WTC11 (cell line): ENCODE measurements around the gene NDUFS5. TPM values are rescaled to one million over a fixed set of nuclear protein-coding genes. Genes with fewer than 3 reads are reported as not detected.

Experiments used
- ATAC-seq: fragments of 200-7000 bp; cut with Tn5 transposase; 2 replicates; pipeline ENCODE4 v1.10.0; 2021; ENCODE audit warnings: mild to moderate bottlenecking, moderate library complexity
- CTCF ChIA-PET: fragments of 300-600 bp; sonication (Branson Sonifier 250); formaldehyde crosslinking; loops from one replicate; lab custom pipeline; 2021; ENCODE audit warnings: antibody characterized with exemption; lab: Charles Lee
- POLR2A ChIA-PET: fragments of 350-600 bp; sonication (Branson Sonifier 250); formaldehyde crosslinking; loops from one replicate; lab custom pipeline; 2021; ENCODE audit warnings: antibody characterized with exemption; lab: Charles Lee
- DNase-seq: peaks from one replicate; pipeline ENCODE4 v3.0.0; 2021; ENCODE audit warnings: low spot score
- H3K27ac Mint-ChIP-seq: 2 replicates; pipeline ENCODE4 v1.8.0; 2021; ENCODE audit warnings: mixed read lengths
- H3K27me3 Mint-ChIP-seq: 2 replicates; pipeline ENCODE4 v1.8.0; 2021; ENCODE audit warnings: low read depth, mild to moderate bottlenecking, moderate library complexity, mixed read lengths
- H3K36me3 Mint-ChIP-seq: 2 replicates; pipeline ENCODE4 v1.8.0; 2021; ENCODE audit warnings: mixed read lengths
- H3K4me1 Mint-ChIP-seq: 2 replicates; pipeline ENCODE4 v1.8.0; 2022; ENCODE audit warnings: mixed read lengths
- H3K4me3 Mint-ChIP-seq: 2 replicates; pipeline ENCODE4 v1.8.0; 2021; ENCODE audit warnings: mild to moderate bottlenecking, moderate library complexity, mixed read lengths
- H3K9me3 Mint-ChIP-seq: 2 replicates; pipeline ENCODE4 v1.8.0; 2021; ENCODE audit warnings: mixed read lengths
- ELF4 ChIP-seq: sonication (generic); formaldehyde crosslinking; IDR thresholded peaks from 2 replicates; pipeline ENCODE4 v1.8.1; 2022; ENCODE audit warnings: low read depth, mild to moderate bottlenecking, moderate library complexity, missing genetic modification reagents
- GRHL2 ChIP-seq: fragments of 250-450 bp; sonication (Bioruptor Pico); IDR thresholded peaks from 2 replicates; pipeline ENCODE4 v1.8.0; 2022; ENCODE audit warnings: mild to moderate bottlenecking, moderate library complexity; ENCODE audit not compliant: insufficient replicate concordance, severe bottlenecking
- IRF2 ChIP-seq: sonication (generic); formaldehyde crosslinking; IDR thresholded peaks from 2 replicates; pipeline ENCODE4 v1.8.0; 2022; ENCODE audit warnings: low read depth, missing genetic modification reagents, borderline replicate concordance
- JAZF1 ChIP-seq: fragments of 250-450 bp; sonication (Bioruptor Pico); IDR thresholded peaks from 2 replicates; pipeline ENCODE4 v1.9.0; 2021; ENCODE audit warnings: moderate library complexity, mild to moderate bottlenecking, inconsistent platforms
- MXD4 ChIP-seq: fragments of 250-450 bp; sonication (Bioruptor Pico); IDR thresholded peaks from 2 replicates; pipeline ENCODE4 v1.8.0; 2021; ENCODE audit warnings: mild to moderate bottlenecking, moderate library complexity, borderline replicate concordance
- NFATC4 ChIP-seq: fragments of 250-450 bp; sonication (Bioruptor Pico); IDR thresholded peaks from 2 replicates; pipeline ENCODE4 v1.9.0; 2021; ENCODE audit warnings: mild to moderate bottlenecking
- NFE2L1 ChIP-seq: sonication (generic); formaldehyde crosslinking; IDR thresholded peaks from 2 replicates; pipeline ENCODE4 v1.8.1; 2023; ENCODE audit warnings: missing genetic modification reagents
- OVOL2 ChIP-seq: fragments of 250-450 bp; sonication (Bioruptor Pico); IDR thresholded peaks from 2 replicates; pipeline ENCODE4 v1.9.0; 2021; ENCODE audit warnings: mild to moderate bottlenecking, borderline replicate concordance
- TEAD4 ChIP-seq: sonication (generic); formaldehyde crosslinking; IDR thresholded peaks from 2 replicates; pipeline ENCODE4 v1.8.0; 2022; ENCODE audit warnings: mild to moderate bottlenecking, missing genetic modification reagents
- ZNF121 ChIP-seq: sonication (generic); formaldehyde crosslinking; IDR thresholded peaks from 2 replicates; pipeline ENCODE4 v1.8.0; 2023; ENCODE audit warnings: missing genetic modification reagents
- ZNF317 ChIP-seq: sonication (generic); formaldehyde crosslinking; IDR thresholded peaks from 2 replicates; pipeline ENCODE4 v1.8.1; 2023; ENCODE audit warnings: low read depth, mild to moderate bottlenecking, moderate library complexity, missing genetic modification reagents, borderline replicate concordance
- ZNF396 ChIP-seq: fragments of 250-450 bp; sonication (Bioruptor Pico); IDR thresholded peaks from 2 replicates; pipeline ENCODE4 v1.8.0; 2021; ENCODE audit warnings: mild to moderate bottlenecking, moderate library complexity, borderline replicate concordance
- total RNA-seq: library from RNA; stranded (reverse); gene quantifications from 3 replicates; pipeline ENCODE4 v1.2.3, GENCODE V29; 2021
- TF ChIP-seq, protein P1 (sequence below): sonication (generic); formaldehyde crosslinking; IDR thresholded peaks from 2 replicates; pipeline ENCODE4 v1.8.1; 2023; ENCODE audit warnings: mild to moderate bottlenecking, missing genetic modification reagents, moderate library complexity
- TF ChIP-seq, protein P2 (sequence below): sonication (generic); formaldehyde crosslinking; IDR thresholded peaks from 2 replicates; pipeline ENCODE4 v1.8.1; 2022; ENCODE audit warnings: low read depth, mild to moderate bottlenecking, moderate library complexity, missing genetic modification reagents, borderline replicate concordance
- TF ChIP-seq, protein P3 (sequence below): sonication (generic); formaldehyde crosslinking; IDR thresholded peaks from 2 replicates; pipeline ENCODE4 v1.8.0; 2022; ENCODE audit warnings: mild to moderate bottlenecking, missing genetic modification reagents
- TF ChIP-seq, protein P4 (sequence below): fragments of 250-450 bp; sonication (Bioruptor Pico); IDR thresholded peaks from 2 replicates; pipeline ENCODE4 v1.8.0; 2021; ENCODE audit warnings: mild to moderate bottlenecking
- TF ChIP-seq, protein P5 (sequence below): sonication (generic); formaldehyde crosslinking; IDR thresholded peaks from 2 replicates; pipeline ENCODE4 v1.8.1; 2022; ENCODE audit warnings: mild to moderate bottlenecking, missing genetic modification reagents, moderate library complexity, borderline replicate concordance
- TF ChIP-seq, protein P6 (sequence below): fragments of 250-450 bp; sonication (Bioruptor Pico); conservative IDR thresholded peaks from 2 replicates; pipeline ENCODE4 v1.9.0; 2021; ENCODE audit warnings: mild to moderate bottlenecking
- TF ChIP-seq, protein P7 (sequence below): sonication (generic); formaldehyde crosslinking; IDR thresholded peaks from 2 replicates; pipeline ENCODE4 v1.8.0; 2022; ENCODE audit warnings: mild to moderate bottlenecking, missing genetic modification reagents
- TF ChIP-seq, protein P8 (sequence below): fragments of 250-450 bp; sonication (Bioruptor Pico); IDR thresholded peaks from 2 replicates; pipeline ENCODE4 v1.9.0; 2021; ENCODE audit warnings: mild to moderate bottlenecking

Gene NDUFS5
- total RNA-seq, 1 experiment from 2014 or later: 402 TPM

DNA sequence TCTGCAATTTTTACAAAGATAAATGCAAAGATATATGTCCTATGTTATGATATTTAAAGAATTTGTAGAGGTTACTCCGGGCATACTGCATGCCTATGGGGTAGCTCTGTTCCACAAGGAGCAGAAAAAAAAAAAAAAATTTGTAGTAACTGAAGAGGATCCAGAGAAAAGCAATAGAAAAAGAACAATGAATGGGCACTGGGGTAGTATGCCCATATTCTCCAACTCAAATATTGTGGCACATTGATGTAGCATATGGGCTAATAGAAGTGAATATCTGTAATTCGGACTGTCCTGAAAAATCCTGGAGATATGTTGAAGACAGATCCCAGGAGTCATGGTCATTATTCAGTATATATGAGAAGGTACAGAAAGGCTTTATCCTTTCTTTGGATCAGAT, 36.2 kb upstream of the NDUFS5 start:
- TF ChIP-seq, protein P1, sequence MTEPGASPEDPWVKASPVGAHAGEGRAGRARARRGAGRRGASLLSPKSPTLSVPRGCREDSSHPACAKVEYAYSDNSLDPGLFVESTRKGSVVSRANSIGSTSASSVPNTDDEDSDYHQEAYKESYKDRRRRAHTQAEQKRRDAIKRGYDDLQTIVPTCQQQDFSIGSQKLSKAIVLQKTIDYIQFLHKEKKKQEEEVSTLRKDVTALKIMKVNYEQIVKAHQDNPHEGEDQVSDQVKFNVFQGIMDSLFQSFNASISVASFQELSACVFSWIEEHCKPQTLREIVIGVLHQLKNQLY (CRISPR knock-in tag): no peak
- no peak for TF ChIP-seq MXD4 (CRISPR knock-in tag)
- TF ChIP-seq, protein P2, sequence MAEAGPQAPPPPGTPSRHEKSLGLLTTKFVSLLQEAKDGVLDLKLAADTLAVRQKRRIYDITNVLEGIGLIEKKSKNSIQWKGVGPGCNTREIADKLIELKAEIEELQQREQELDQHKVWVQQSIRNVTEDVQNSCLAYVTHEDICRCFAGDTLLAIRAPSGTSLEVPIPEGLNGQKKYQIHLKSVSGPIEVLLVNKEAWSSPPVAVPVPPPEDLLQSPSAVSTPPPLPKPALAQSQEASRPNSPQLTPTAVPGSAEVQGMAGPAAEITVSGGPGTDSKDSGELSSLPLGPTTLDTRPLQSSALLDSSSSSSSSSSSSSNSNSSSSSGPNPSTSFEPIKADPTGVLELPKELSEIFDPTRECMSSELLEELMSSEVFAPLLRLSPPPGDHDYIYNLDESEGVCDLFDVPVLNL (CRISPR knock-in tag): no peak
- no peak for TF ChIP-seq ELF4 (CRISPR knock-in tag)
- TF ChIP-seq, protein P3, sequence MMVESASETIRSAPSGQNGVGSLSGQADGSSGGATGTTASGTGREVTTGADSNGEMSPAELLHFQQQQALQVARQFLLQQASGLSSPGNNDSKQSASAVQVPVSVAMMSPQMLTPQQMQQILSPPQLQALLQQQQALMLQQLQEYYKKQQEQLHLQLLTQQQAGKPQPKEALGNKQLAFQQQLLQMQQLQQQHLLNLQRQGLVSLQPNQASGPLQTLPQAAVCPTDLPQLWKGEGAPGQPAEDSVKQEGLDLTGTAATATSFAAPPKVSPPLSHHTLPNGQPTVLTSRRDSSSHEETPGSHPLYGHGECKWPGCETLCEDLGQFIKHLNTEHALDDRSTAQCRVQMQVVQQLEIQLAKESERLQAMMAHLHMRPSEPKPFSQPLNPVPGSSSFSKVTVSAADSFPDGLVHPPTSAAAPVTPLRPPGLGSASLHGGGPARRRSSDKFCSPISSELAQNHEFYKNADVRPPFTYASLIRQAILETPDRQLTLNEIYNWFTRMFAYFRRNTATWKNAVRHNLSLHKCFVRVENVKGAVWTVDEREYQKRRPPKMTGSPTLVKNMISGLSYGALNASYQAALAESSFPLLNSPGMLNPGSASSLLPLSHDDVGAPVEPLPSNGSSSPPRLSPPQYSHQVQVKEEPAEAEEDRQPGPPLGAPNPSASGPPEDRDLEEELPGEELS (CRISPR knock-in tag): no peak
- no peak for TF ChIP-seq GRHL2 (CRISPR knock-in tag)
- no peak for TF ChIP-seq IRF2
- no peak for TF ChIP-seq JAZF1 (CRISPR knock-in tag)
- TF ChIP-seq, protein P4, sequence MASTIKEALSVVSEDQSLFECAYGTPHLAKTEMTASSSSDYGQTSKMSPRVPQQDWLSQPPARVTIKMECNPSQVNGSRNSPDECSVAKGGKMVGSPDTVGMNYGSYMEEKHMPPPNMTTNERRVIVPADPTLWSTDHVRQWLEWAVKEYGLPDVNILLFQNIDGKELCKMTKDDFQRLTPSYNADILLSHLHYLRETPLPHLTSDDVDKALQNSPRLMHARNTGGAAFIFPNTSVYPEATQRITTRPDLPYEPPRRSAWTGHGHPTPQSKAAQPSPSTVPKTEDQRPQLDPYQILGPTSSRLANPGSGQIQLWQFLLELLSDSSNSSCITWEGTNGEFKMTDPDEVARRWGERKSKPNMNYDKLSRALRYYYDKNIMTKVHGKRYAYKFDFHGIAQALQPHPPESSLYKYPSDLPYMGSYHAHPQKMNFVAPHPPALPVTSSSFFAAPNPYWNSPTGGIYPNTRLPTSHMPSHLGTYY: no peak
- TF ChIP-seq NFATC4 (CRISPR knock-in tag): no peak
- no peak for TF ChIP-seq ZNF317
- TF ChIP-seq ZNF121 (CRISPR knock-in tag): no peak
- no peak for TF ChIP-seq TEAD4 (CRISPR knock-in tag)
- TF ChIP-seq, protein P5, sequence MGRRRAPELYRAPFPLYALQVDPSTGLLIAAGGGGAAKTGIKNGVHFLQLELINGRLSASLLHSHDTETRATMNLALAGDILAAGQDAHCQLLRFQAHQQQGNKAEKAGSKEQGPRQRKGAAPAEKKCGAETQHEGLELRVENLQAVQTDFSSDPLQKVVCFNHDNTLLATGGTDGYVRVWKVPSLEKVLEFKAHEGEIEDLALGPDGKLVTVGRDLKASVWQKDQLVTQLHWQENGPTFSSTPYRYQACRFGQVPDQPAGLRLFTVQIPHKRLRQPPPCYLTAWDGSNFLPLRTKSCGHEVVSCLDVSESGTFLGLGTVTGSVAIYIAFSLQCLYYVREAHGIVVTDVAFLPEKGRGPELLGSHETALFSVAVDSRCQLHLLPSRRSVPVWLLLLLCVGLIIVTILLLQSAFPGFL: no peak
- TF ChIP-seq, protein P6, sequence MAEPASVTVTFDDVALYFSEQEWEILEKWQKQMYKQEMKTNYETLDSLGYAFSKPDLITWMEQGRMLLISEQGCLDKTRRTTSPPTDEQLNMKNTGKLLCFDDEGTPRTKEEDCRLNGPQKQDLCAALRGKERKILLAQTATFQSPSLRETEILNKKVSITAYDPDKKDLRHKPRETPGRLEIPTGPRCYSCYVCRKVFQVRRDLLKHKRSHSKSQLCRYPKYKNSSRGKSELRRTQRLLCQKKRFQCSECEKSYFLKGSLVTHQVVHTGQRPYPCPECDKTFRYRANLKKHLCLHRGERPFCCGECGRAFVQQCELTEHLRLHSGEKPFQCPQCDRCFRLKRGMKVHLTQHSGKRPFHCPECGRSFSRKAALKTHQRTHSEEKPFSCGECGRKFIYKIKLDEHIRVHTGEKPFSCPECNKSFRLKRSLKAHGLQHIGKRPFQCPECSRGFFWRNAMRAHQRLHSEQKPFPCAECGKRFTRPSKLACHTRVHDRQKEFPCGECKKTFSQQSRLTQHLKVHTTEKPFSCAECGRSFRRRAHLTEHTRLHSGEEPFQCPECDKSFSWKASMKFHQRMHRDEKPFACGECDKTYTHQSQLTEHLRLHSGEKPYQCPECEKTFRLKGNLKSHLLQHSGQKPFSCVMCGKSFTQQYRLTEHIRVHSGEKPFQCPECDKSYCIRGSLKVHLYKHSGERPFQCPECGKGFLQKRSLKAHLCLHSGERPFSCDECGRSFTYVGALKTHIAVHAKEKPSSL (CRISPR knock-in tag): no peak
- no peak for TF ChIP-seq ZNF396 (CRISPR knock-in tag)
- Mint-ChIP-seq H3K36me3 (peaks cover 28% of the 10 kb centered on the region), H3K27ac (peak overlapping the region; percentile 95), H3K4me1 (peaks cover 55% of the 10 kb centered on the region), H3K27me3 (no peaks in the 10 kb centered on the region), H3K4me3 (peak overlapping the region; percentile 54), H3K9me3 (no peaks in the 10 kb centered on the region)
- ATAC-seq (no peak), DNase-seq (no peak)
- ChIA-PET POLR2A (interaction anchor here (0.6 to 1.2 kb wide), 6 partner anchors 9 to 284 kb away, joined by 3 to 5 read pairs (median 4); partner anchors contain the start of gene NDUFS5), CTCF (interaction anchor here (0.7 to 1.2 kb wide), 2 partner anchors 58 to 202 kb away, joined by 3 read pairs; no protein-coding TSS in a partner anchor)

DNA sequence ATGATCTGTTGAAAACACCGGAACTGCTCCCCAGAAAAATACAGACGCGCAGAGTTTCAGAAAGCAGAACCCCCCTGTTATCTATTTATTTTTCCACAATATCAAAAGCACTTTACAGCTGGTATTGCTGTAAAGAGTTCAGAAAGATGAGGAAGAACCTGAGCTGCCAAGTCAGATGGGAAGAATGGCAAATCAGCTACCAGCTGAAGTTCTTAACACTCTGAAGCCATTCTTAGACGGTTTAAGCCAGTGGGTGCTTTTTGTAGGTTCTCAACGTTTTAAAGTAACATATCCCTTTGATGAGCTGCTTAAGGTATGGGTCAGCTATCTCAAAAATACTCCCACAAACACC, 35.8 kb upstream of the NDUFS5 start:
- no peak for ATAC-seq
- no peak for TF ChIP-seq ELF4 (CRISPR knock-in tag)
- TF ChIP-seq, protein P7, sequence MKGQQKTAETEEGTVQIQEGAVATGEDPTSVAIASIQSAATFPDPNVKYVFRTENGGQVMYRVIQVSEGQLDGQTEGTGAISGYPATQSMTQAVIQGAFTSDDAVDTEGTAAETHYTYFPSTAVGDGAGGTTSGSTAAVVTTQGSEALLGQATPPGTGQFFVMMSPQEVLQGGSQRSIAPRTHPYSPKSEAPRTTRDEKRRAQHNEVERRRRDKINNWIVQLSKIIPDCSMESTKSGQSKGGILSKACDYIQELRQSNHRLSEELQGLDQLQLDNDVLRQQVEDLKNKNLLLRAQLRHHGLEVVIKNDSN (CRISPR knock-in tag): no peak
- TF ChIP-seq, protein P4: no peak
- TF ChIP-seq, protein P8, sequence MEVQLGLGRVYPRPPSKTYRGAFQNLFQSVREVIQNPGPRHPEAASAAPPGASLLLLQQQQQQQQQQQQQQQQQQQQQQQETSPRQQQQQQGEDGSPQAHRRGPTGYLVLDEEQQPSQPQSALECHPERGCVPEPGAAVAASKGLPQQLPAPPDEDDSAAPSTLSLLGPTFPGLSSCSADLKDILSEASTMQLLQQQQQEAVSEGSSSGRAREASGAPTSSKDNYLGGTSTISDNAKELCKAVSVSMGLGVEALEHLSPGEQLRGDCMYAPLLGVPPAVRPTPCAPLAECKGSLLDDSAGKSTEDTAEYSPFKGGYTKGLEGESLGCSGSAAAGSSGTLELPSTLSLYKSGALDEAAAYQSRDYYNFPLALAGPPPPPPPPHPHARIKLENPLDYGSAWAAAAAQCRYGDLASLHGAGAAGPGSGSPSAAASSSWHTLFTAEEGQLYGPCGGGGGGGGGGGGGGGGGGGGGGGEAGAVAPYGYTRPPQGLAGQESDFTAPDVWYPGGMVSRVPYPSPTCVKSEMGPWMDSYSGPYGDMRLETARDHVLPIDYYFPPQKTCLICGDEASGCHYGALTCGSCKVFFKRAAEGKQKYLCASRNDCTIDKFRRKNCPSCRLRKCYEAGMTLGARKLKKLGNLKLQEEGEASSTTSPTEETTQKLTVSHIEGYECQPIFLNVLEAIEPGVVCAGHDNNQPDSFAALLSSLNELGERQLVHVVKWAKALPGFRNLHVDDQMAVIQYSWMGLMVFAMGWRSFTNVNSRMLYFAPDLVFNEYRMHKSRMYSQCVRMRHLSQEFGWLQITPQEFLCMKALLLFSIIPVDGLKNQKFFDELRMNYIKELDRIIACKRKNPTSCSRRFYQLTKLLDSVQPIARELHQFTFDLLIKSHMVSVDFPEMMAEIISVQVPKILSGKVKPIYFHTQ (CRISPR knock-in tag): no peak
- no peak for TF ChIP-seq NFE2L1 (CRISPR knock-in tag)
- no peak for TF ChIP-seq OVOL2 (CRISPR knock-in tag)
- TF ChIP-seq, all 79 proteins: peak for 0
- Mint-ChIP-seq H3K9me3 (no peaks in the 10 kb centered on the region), H3K4me3 (peak overlapping the region; percentile 54), H3K27ac (peak overlapping the region; percentile 95), H3K36me3 (peaks cover 32% of the 10 kb centered on the region), H3K4me1 (peaks cover 57% of the 10 kb centered on the region), H3K27me3 (no peaks in the 10 kb centered on the region)
- CTCF ChIA-PET: interaction anchor here (0.6 to 1.0 kb wide), 5 partner anchors 26 to 70 kb away, joined by 3 to 6 read pairs (median 3); partner anchors contain the start of gene RHBDL2
- DNase-seq: no peak
- POLR2A ChIA-PET: interaction anchor here (0.6 to 1.2 kb wide), 4 partner anchors 10 to 36 kb away, joined by 3 to 5 read pairs (median 3); partner anchors contain the start of gene NDUFS5
